Memory B cell (primary cell): ENCODE results near the gene ARHGAP42.

Source experiments
- ATAC-seq: fragments of 150-1000 bp; cut with Tn5 transposase; 2 replicates; pipeline ENCODE4 v1.10.0; 2021; ENCODE audit warnings: low read depth, mild to moderate bottlenecking, moderate library complexity
- DNase-seq, 2 donors: peaks; one replicate each; pipeline ENCODE4 v3.0.0; 2022; ENCODE audit warnings: low spot score in 2 of 2
- H3K27ac Mint-ChIP-seq: one replicate; pipeline ENCODE4 v1.8.0; 2022; ENCODE audit warnings: mild to moderate bottlenecking, moderate library complexity, mixed read lengths
- H3K27me3 Mint-ChIP-seq: one replicate; pipeline ENCODE4 v1.8.0; 2022; ENCODE audit warnings: mixed read lengths
- H3K36me3 Mint-ChIP-seq: one replicate; pipeline ENCODE4 v1.8.0; 2022; ENCODE audit warnings: mild to moderate bottlenecking, mixed read lengths
- H3K4me1 Mint-ChIP-seq: one replicate; pipeline ENCODE4 v1.8.0; 2022; ENCODE audit warnings: mixed read lengths
- H3K4me3 Mint-ChIP-seq: one replicate; pipeline ENCODE4 v1.8.0; 2022; ENCODE audit warnings: mild to moderate bottlenecking, moderate library complexity, mixed read lengths
- H3K9me3 Mint-ChIP-seq: one replicate; pipeline ENCODE4 v1.8.0; 2022; ENCODE audit warnings: mixed read lengths

The ARHGAP42 gene

GRCh38 chr11:100869328-100869727 lies 182.2 kb downstream of the ARHGAP42 start:
- Mint-ChIP-seq H3K27me3 (no peaks in the 10 kb centered on the region), H3K36me3 (peaks cover 6% of the 10 kb centered on the region), H3K9me3 (peaks cover 4% of the 10 kb centered on the region), H3K4me1 (peaks cover 13% of the 10 kb centered on the region), H3K27ac (no peak overlapping the region), H3K4me3 (no peak overlapping the region)
- ATAC-seq (no peak), DNase-seq (no peak)

GRCh38 chr11:100870138-100870537 lies 183.1 kb downstream of the ARHGAP42 start:
- H3K4me1 Mint-ChIP-seq = peaks cover 13% of the 10 kb centered on the region
- H3K36me3 Mint-ChIP-seq = peaks cover 6% of the 10 kb centered on the region
- DNase-seq (no peak), ATAC-seq (no peak)
- peaks cover 4% of the 10 kb centered on the region for H3K9me3 Mint-ChIP-seq
- no peak overlapping the region for H3K4me3 Mint-ChIP-seq
- no peak overlapping the region for H3K27ac Mint-ChIP-seq
- no peaks in the 10 kb centered on the region for H3K27me3 Mint-ChIP-seq

- no peak for ATAC-seq
- no peaks in the 10 kb centered on the region for H3K9me3 Mint-ChIP-seq
These were observed 186.1 kb downstream of the ARHGAP42 start for GRCh38 chr11:100872951-100873740.

GRCh38 chr11:100874203-100874602 lies 187.1 kb downstream of the ARHGAP42 start:
- Mint-ChIP-seq H3K36me3 (no peaks in the 10 kb centered on the region), H3K27ac (no peak overlapping the region), H3K4me1 (no peaks in the 10 kb centered on the region), H3K9me3 (no peaks in the 10 kb centered on the region), H3K27me3 (no peaks in the 10 kb centered on the region), H3K4me3 (no peak overlapping the region)
- DNase-seq (no peak), ATAC-seq (no peak)

More at GRCh38 chr11:100872951-100873740, 186.1 kb downstream of the ARHGAP42 start:
- no peak for DNase-seq
- H3K4me1 Mint-ChIP-seq = no peaks in the 10 kb centered on the region
- no peak overlapping the region for H3K27ac Mint-ChIP-seq
- no peak overlapping the region for H3K4me3 Mint-ChIP-seq
- H3K36me3 Mint-ChIP-seq = no peaks in the 10 kb centered on the region
- H3K27me3 Mint-ChIP-seq = no peaks in the 10 kb centered on the region

DNA sequence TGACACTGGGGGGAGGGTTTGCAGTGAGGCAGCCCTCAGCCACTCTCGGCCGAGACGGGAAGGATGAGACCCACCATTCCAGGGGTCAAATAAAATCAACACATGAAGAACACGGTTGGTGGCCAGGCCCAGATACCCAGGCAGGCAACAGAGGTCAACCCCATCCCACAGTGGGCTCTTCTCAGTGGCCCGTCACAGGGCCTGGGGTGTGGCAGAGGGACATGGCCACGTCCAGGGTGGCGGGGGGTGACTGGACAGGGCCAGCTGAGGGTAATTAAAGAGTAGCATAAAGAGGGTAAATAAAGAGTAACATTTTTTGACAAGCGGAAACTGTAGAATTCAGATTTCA lies 188.4 kb downstream of the ARHGAP42 start:
- Mint-ChIP-seq H3K4me1 (no peaks in the 10 kb centered on the region), H3K4me3 (no peak overlapping the region), H3K36me3 (peaks cover 3% of the 10 kb centered on the region), H3K9me3 (no peaks in the 10 kb centered on the region), H3K27ac (no peak overlapping the region), H3K27me3 (no peaks in the 10 kb centered on the region)
- DNase-seq = no peak
- ATAC-seq = no peak

- peaks cover 4% of the 10 kb centered on the region for H3K4me1 Mint-ChIP-seq
- peaks cover 14% of the 10 kb centered on the region for H3K36me3 Mint-ChIP-seq
- H3K27me3 Mint-ChIP-seq = no peaks in the 10 kb centered on the region
- ATAC-seq (no peak), DNase-seq (no peak)
- H3K9me3 Mint-ChIP-seq = no peaks in the 10 kb centered on the region
- no peak overlapping the region for H3K27ac Mint-ChIP-seq
- H3K4me3 Mint-ChIP-seq = no peak overlapping the region
These were observed 189.9 kb downstream of the ARHGAP42 start for GRCh38 chr11:100876815-100877520.

GRCh38 chr11:100878474-100878873 lies 191.4 kb downstream of the ARHGAP42 start:
- Mint-ChIP-seq H3K4me1 (peaks cover 8% of the 10 kb centered on the region), H3K4me3 (no peak overlapping the region), H3K36me3 (peaks cover 17% of the 10 kb centered on the region), H3K9me3 (no peaks in the 10 kb centered on the region), H3K27ac (no peak overlapping the region), H3K27me3 (no peaks in the 10 kb centered on the region)
- no peak for DNase-seq
- ATAC-seq = no peak

DNA sequence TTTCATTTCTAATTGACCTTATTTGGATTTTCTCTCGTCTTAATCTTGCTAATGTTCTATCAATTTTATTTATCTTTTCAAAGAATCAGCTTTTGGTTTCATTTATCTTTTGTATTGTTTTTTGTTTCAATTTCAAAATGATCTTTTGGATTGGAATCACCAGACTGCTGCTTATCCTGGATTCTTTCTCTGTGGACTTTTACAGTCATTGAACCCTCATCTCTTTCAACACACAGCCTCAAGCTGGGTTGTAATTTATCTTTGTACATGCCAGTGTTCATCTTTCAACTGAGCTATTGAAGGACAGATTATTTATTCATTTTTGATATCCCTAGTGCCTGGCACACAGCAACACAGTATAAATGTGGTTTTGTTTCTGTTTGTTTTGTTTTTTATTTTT lies 195.9 kb downstream of the ARHGAP42 start:
- Mint-ChIP-seq H3K27me3 (no peaks in the 10 kb centered on the region), H3K4me1 (peaks cover 8% of the 10 kb centered on the region), H3K27ac (no peak overlapping the region), H3K4me3 (no peak overlapping the region), H3K9me3 (no peaks in the 10 kb centered on the region), H3K36me3 (peaks cover 17% of the 10 kb centered on the region)
- ATAC-seq (no peak), DNase-seq (no peak)

DNA sequence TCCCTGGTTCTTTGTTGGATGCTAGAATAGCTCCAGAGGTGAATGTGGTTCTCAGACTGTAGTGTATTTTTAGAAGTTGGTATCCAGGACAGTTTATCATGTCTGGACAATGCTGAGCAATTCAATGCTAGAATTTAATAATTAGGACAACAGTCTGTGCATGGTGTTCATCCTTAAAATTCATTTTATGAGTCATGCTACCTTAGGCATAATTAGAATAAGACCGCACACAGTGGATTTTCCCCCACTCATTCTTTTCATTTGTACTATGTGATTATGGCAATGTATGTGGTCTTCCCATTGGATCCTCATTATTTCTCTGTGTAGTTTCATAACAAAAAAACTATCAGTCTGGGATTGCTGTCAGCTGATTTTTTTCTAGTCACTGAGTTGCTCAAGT lies 196.7 kb downstream of the ARHGAP42 start:
- Mint-ChIP-seq H3K27me3 (no peaks in the 10 kb centered on the region), H3K27ac (no peak overlapping the region), H3K4me3 (no peak overlapping the region), H3K4me1 (peaks cover 8% of the 10 kb centered on the region), H3K36me3 (peaks cover 17% of the 10 kb centered on the region), H3K9me3 (no peaks in the 10 kb centered on the region)
- no peak for ATAC-seq
- DNase-seq = no peak

- Mint-ChIP-seq H3K4me1 (peaks cover 1% of the 10 kb centered on the region), H3K27me3 (no peaks in the 10 kb centered on the region), H3K9me3 (no peaks in the 10 kb centered on the region), H3K36me3 (peaks cover under 1% of the 10 kb centered on the region), H3K27ac (no peak overlapping the region), H3K4me3 (no peak overlapping the region)
- DNase-seq = no peak
- no peak for ATAC-seq
These were observed 200.6 kb downstream of the ARHGAP42 start for GRCh38 chr11:100887659-100888058.

DNA sequence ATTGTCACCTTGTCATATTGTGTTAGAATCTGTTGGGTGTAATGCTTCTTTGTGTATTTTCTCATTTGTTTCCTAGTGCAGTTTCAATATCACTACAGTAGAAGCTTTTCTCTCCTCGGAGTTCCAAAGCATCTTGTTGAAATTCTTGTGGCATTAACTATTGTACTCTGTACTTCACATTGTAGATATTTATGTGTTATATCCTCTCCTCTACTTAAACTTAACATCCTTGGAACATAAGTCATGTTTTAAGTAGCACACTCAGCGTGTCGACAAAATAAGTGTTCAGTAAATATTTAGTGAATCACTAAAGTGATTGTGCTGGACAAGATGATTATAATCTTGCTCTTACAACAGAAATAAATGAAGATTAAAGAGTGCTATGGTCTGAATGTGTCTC lies 201.7 kb downstream of the ARHGAP42 start:
- Mint-ChIP-seq H3K27ac (no peak overlapping the region), H3K9me3 (no peaks in the 10 kb centered on the region), H3K27me3 (no peaks in the 10 kb centered on the region), H3K4me1 (no peaks in the 10 kb centered on the region), H3K4me3 (no peak overlapping the region), H3K36me3 (no peaks in the 10 kb centered on the region)
- ATAC-seq = no peak
- DNase-seq = no peak

- no peaks in the 10 kb centered on the region for H3K27me3 Mint-ChIP-seq
- no peak overlapping the region for H3K4me3 Mint-ChIP-seq
- ATAC-seq (no peak), DNase-seq (no peak)
- H3K9me3 Mint-ChIP-seq = no peaks in the 10 kb centered on the region
- no peak overlapping the region for H3K27ac Mint-ChIP-seq
- H3K4me1 Mint-ChIP-seq = no peaks in the 10 kb centered on the region
- H3K36me3 Mint-ChIP-seq = no peaks in the 10 kb centered on the region
These were observed 202.7 kb downstream of the ARHGAP42 start for GRCh38 chr11:100889758-100890157.

DNA sequence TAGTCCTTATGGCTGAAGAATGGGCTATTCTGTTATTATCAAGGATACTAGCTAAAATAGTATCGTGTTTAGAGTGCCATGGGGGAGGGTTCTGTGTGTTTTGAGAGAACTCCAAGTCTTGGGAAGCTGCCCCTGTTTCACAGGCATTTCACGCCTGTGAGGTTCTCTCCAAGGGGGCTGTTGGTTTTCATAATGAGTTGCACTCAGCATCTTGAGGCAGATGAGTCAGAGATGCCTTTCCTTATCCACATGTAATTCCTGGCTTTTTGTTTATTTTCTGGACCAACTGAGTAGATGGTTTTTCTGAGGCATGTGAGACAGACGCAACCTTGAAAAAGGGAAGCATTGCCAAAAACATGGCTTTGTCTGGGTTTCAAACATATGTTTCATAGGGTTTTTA lies 203.7 kb downstream of the ARHGAP42 start:
- ATAC-seq = no peak
- Mint-ChIP-seq H3K36me3 (no peaks in the 10 kb centered on the region), H3K9me3 (no peaks in the 10 kb centered on the region), H3K4me3 (no peak overlapping the region), H3K27ac (no peak overlapping the region), H3K4me1 (no peaks in the 10 kb centered on the region), H3K27me3 (no peaks in the 10 kb centered on the region)
- no peak for DNase-seq

DNA sequence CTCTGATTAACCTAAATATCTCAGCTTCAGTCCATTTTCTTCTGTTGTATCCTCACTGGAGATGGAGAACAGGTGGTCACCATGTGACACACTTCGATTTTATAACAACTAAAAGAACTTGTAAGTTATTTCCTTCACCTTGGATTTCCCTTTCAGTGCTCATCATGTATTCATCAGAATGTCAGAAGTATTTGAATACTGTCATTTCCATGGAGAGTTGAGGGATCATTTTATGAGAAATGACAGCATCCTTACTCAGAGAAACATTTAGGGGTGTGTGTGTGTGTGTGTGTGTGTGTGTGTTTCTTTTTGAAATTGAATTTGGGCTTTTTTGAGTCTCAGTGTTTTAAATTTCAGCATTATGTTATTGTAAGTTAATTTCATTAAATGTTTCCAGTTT lies 205.8 kb downstream of the ARHGAP42 start:
- no peak for ATAC-seq
- peak overlapping the region; percentile 3 for H3K27ac Mint-ChIP-seq
- no peak for DNase-seq
- H3K4me1 Mint-ChIP-seq = no peaks in the 10 kb centered on the region
- H3K9me3 Mint-ChIP-seq = peaks cover 1% of the 10 kb centered on the region
- no peak overlapping the region for H3K4me3 Mint-ChIP-seq
- peaks cover 2% of the 10 kb centered on the region for H3K36me3 Mint-ChIP-seq
- no peaks in the 10 kb centered on the region for H3K27me3 Mint-ChIP-seq

DNA sequence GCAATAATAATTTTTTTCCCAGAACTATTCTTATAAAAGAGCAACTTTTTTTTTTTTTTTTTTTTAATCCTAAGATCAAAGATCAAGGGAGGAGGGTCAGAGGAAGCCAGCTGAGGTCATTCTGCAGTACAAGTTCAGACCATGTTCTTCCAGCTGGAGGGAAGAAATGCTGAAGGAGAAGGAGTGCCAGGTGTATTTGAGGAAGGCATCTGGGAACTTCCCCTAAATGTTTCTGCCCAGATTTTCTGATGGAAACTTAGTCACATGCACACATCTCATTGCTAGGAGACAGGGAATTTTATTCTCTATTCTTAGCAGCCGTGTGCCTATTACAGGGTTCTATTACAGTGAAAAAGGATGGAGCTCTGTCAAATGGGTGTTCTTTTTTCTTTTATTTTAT lies 208.4 kb downstream of the ARHGAP42 start:
- no peak for DNase-seq
- peaks cover 3% of the 10 kb centered on the region for H3K9me3 Mint-ChIP-seq
- H3K36me3 Mint-ChIP-seq = peaks cover 7% of the 10 kb centered on the region
- no peak overlapping the region for H3K4me3 Mint-ChIP-seq
- H3K27me3 Mint-ChIP-seq = no peaks in the 10 kb centered on the region
- no peak for ATAC-seq
- no peak overlapping the region for H3K27ac Mint-ChIP-seq
- H3K4me1 Mint-ChIP-seq = no peaks in the 10 kb centered on the region
